AG10803 (cell line): Measurements from ENCODE around the gene LY86.

ENCODE experiments used
- DNase-seq: peaks from one replicate; pipeline ENCODE4 v3.0.0; 2010; ENCODE audit warnings: low read depth
- H3K4me3 ChIP-seq: 2 replicates; pipeline ENCODE4 v1.5.1; 2011; ENCODE audit warnings: mild to moderate bottlenecking, low read length, control low read depth
- TF ChIP-seq, protein P1 (sequence below): conservative IDR thresholded peaks from 2 replicates; pipeline ENCODE4 v1.5.1; 2011; ENCODE audit warnings: mild to moderate bottlenecking, low read length, control low read depth, inconsistent platforms

Gene LY86

DNA sequence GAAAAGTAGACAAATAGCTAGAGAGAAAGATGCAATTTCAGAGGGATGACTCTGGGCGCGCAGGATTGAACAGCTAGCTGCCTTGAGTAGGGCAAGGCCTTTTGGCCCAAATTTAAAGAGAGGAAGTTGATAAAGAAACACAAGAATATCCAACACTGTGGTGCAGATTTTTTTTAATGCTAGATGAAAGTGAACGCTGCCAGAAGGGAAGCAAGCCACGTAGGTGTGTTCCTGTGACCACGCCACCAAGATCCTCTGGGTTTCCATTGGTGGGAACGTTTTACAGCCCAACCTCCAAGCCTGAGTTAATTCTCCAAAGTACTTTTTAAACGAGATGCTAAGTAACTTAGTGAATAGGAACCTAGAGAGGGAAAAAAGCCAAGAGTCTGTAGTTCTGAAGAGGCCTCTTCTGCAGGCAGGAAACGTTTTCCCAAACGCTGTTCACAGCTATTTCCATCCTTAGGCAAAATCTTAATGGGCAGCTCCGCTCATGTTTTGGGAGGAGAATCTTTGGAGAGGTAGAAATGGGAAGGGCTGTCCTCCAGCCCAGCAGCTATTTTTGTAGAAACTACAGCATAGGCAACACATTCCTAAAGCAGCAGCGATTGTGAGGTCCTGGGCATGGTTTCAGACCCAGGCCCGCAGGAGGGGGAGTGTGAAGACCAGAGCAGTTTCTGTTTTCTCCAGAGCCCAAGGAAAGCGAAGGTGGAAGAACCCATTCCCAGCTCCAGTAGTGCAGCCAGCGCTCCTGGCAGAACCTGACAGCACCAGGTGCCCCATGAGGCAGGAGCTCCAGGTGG lies 8.2 kb downstream of the LY86 start:
- DNase-seq, result no peak
- TF ChIP-seq, protein P1, sequence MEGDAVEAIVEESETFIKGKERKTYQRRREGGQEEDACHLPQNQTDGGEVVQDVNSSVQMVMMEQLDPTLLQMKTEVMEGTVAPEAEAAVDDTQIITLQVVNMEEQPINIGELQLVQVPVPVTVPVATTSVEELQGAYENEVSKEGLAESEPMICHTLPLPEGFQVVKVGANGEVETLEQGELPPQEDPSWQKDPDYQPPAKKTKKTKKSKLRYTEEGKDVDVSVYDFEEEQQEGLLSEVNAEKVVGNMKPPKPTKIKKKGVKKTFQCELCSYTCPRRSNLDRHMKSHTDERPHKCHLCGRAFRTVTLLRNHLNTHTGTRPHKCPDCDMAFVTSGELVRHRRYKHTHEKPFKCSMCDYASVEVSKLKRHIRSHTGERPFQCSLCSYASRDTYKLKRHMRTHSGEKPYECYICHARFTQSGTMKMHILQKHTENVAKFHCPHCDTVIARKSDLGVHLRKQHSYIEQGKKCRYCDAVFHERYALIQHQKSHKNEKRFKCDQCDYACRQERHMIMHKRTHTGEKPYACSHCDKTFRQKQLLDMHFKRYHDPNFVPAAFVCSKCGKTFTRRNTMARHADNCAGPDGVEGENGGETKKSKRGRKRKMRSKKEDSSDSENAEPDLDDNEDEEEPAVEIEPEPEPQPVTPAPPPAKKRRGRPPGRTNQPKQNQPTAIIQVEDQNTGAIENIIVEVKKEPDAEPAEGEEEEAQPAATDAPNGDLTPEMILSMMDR, result no peak
- H3K4me3 ChIP-seq, result no peak overlapping the region

DNA sequence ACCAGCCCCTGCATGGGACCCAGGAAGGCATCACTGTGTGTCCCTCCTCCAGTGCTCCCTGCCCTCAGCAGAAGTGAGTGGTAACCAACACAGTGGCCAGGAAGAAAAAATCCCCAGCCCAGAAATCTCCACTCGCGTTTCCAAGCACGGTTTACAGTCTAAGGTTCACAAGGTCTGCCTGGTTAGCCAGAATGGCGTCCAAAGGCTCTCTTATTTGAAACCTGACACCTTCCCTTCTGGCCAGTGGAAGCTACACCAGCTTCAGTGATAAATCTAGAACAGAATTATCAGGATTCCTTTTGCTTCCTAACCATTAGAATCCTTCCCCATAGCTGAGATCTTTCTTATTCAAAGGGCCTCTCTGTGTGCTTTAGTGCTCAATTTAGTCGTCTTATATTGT lies 9.2 kb downstream of the LY86 start:
- DNase-seq, result no peak
- TF ChIP-seq, protein P1, result no peak

DNA sequence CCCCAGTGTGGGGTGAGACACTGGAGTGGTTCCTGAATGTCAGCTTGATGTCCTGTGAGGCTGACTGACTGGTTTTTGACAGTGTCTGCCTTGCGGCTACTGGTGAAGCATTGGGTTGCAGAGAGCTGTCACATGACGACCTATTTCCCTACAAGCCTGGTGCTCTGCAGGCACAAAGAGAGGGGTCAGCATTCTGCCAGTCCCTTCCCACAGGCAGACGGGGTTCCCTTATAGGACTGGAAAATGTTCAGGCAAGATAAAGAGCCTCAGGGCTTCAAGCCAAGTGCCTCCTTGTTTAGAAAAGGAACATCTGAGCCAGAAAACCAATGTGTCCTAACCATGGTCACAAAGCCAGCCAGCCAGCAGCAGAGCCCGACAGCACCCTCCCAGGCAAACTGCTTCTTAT lies 11.0 kb downstream of the LY86 start:
- no peak for DNase-seq
- TF ChIP-seq, protein P1, result no peak
- no peak overlapping the region for H3K4me3 ChIP-seq

More for the DNA sequence above, 9.2 kb downstream of the LY86 start:
- H3K4me3 ChIP-seq, result no peak overlapping the region

DNA sequence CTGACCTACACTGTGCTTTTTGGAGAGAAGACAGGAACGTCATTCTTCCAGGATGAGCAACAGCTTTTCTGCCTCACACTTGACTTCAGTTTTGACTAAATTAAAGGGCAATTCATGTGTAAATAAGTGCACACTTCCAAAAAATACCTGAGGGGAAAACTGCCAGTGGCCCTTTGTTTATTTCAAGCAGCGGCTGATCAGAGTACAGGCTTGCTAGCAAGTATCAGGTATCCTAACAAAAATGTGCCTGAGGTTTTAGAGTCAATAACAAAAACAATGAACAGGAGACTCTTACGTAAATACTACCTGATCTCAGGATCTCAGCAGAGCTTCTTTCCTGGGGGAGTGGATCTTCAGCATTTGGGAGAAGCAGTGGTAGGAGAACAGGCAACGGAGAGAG lies 12.4 kb downstream of the LY86 start:
- DNase-seq, result no peak
- H3K4me3 ChIP-seq, result no peak overlapping the region
- TF ChIP-seq, protein P1, result no peak

DNA sequence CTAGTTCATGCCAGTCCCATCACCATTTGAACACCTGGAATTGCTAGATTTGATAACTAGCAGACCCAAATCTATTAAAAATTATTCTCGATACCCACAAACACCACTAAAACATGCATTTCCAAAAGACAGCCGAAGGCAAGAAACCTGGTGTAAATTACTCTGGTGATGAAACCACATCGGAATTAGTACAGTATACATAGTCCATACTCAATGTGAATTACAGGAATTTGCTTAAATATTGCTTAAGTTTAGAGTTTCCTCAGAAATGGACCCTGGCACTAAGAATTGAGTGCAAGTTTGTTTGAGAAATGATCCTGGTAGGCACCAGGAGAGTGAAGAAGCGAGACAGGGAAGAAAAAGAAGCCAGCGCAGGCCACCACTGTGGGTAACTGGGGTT lies 13.7 kb downstream of the LY86 start:
- TF ChIP-seq, protein P1, result no peak
- H3K4me3 ChIP-seq, result no peak overlapping the region
- DNase-seq, result no peak

DNA sequence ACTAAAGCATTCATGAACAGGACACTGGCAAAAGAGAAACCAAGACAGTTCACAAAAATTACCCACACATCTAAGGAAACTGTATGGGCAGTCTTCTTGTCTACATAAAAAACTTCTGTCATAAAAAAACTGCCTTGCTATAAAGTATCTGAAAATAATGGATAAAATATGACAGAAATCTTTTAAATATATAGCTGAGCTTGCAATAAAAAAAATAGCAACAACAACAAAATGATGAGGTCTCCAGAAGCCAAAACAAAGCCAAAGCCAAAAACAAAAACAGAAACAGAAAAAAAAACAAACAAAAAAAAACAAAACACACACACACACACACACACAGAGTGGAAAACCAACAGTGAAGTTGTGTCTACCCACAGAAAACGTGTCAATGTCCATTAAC lies 14.8 kb downstream of the LY86 start:
- H3K4me3 ChIP-seq, result no peak overlapping the region
- TF ChIP-seq, protein P1, result no peak
- no peak for DNase-seq

DNA sequence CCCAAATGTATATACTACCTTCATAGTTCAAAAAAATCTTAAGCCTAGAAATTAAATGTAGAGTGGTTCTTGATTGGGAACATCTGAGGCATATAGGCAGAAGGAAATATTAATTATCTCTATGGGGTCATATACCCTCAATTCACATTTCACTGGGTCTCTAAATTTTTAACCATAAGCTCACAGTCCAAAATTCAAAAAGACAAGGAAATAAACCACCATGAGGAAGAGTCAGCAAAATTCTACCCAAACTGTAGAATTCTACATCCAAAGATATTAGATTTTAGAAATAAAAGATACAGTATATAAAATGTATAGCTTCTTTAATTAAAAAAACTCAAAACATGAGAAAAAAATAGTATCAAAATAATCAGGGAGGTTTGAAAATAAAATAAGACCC lies 15.5 kb downstream of the LY86 start:
- TF ChIP-seq, protein P1, result no peak
- H3K4me3 ChIP-seq, result no peak overlapping the region
- no peak for DNase-seq
